Tibial artery (tissue), 4 donors: ENCODE results near the gene PXMP2.

ENCODE experiments used
- DNase-seq, 2 donors: peaks; one replicate each; pipeline ENCODE4 v3.0.0-alpha.2; 2019
- H3K27ac ChIP-seq, 2 donors: fragments of 200-600 bp; sonication (generic) in 1 of 2; 1 replicate in 1 of 2; 2 replicates in 1 of 2; pipeline ENCODE4 v1.5.1; 2018 to 2019; ENCODE audit warnings: mild to moderate bottlenecking in 1 of 2
- H3K27me3 ChIP-seq, 2 donors: fragments of 200-600 bp; sonication (generic) in 1 of 2; one replicate each; pipeline versions ENCODE4 v1.5.1 to v1.6.0; 2016 to 2019
- H3K36me3 ChIP-seq, 3 donors: fragments of 200-600 bp; sonication (generic) in 2 of 3; one replicate each; pipeline ENCODE4 v1.5.1; 2016 to 2019; ENCODE audit warnings: mild to moderate bottlenecking in 2 of 3
- H3K4me1 ChIP-seq, 4 donors: fragments of 200-600 bp; sonication (generic) in 2 of 4; 1 replicate in 3 of 4; 2 replicates in 1 of 4; pipeline ENCODE4 v1.5.1; 2016 to 2019
- H3K4me3 ChIP-seq, 2 donors: fragments of 200-600 bp; sonication (generic) in 1 of 2; 1 replicate in 1 of 2; 2 replicates in 1 of 2; pipeline ENCODE4 v1.5.1; 2018 to 2019; ENCODE audit warnings: mild to moderate bottlenecking in 2 of 2
- H3K9me3 ChIP-seq, 3 donors: fragments of 200-600 bp; sonication (generic) in 1 of 3; one replicate each; pipeline ENCODE4 v1.5.1; 2016 to 2019
- CTCF ChIP-seq, 2 experiments: fragments of 200-600 bp in 1 of 2; fragments of 450-650 bp in 1 of 2; IDR thresholded peaks; one replicate each; pipeline ENCODE4 v1.5.1; 2017 to 2019; ENCODE audit warnings: antibody characterized with exemption in 2 of 2, mild to moderate bottlenecking in 1 of 2, moderate library complexity in 1 of 2
- intact Hi-C: fragments of 100-400 bp; cut with DNase I; formaldehyde crosslinking; loops from one replicate; pipeline ENCODE4 v1.15.0; 2023; ENCODE audit warnings: low total_unique reads

PXMP2 gene

DNA sequence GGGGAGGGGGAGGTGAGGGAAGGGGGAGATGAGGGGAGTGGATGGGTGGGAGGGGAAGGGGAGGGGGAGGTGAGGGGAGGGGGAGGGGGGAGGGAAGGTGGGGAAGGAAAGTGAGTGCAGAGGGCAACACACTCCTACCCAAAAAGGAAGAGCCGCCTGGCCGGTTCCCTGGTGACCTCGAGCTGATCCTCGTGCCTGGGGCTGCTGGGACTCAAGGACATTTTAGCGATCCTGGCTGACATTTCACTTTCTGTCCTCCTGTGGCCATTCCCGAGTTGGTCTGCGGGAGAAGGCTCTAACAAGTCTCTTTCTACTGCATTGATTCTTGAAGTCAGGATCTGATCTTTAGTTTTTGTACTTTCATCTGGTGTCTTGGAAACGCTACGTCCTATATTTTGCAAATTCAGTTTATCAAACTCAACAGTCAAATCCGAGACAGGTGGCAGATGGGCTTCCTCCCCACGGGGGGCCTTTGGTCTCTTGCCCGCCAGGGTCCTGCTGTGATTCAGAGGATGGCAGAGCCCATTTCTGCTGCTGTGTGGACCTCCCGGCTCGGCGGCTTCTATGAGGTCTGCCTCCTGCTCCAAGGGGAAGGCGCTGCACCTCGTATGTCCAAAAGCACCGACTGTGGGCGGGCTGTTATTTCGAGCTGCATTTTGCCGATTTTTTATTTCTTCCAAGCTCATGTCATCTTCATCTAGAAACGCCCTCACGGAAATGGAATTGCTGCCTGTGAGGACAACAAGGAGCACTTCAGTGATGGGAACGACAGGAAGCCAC, 42.3 kb downstream of the PXMP2 start:
- no peak overlapping the region for H3K27ac ChIP-seq
- no peak for DNase-seq
- TF ChIP-seq CTCF (IDR thresholded peaks at IDR 0.05), result no peak
- no peaks in the 10 kb centered on the region for H3K27me3 ChIP-seq
- no peaks in the 10 kb centered on the region for H3K9me3 ChIP-seq
- H3K36me3 ChIP-seq, result peaks cover 87 to 96% (median 90%) of the 10 kb centered on the region in 3 donors
- no peak overlapping the region for H3K4me3 ChIP-seq
- intact Hi-C loops, result no loop called here
- H3K4me1 ChIP-seq, result no peaks in the 10 kb centered on the region

DNA sequence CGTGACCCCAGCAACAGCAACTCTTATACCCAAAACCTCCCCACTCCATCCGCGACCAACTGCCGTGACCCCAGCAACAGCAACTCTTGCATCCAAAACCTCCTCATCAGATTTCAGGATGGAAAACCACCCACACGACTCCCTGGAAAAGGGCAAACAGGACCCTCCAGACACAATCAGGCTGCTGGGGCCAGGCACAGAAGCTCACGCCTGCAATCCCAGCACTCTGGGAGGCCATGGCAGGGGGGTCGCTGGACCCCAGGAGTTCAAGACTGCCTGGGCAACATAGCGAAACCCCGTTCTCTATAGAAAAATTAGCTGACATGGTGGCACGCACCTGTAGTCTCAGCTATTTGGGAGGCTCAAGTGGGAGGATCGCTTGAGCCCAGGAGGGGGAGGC, 43.0 kb downstream of the PXMP2 start:
- no peak for DNase-seq
- H3K36me3 ChIP-seq, result peaks cover 87 to 96% (median 90%) of the 10 kb centered on the region in 3 donors
- no peak for TF ChIP-seq CTCF (IDR thresholded peaks at IDR 0.05)
- no peaks in the 10 kb centered on the region for H3K27me3 ChIP-seq
- H3K9me3 ChIP-seq, result no peaks in the 10 kb centered on the region
- intact Hi-C loops, result no loop called here
- H3K27ac ChIP-seq, result no peak overlapping the region
- H3K4me1 ChIP-seq, result no peaks in the 10 kb centered on the region
- no peak overlapping the region for H3K4me3 ChIP-seq

- H3K4me1 ChIP-seq, result no peaks in the 10 kb centered on the region
- TF ChIP-seq CTCF (IDR thresholded peaks at IDR 0.05), result no peak
- H3K27ac ChIP-seq, result no peak overlapping the region
- H3K9me3 ChIP-seq, result no peaks in the 10 kb centered on the region
- no peak for DNase-seq
- no peak overlapping the region for H3K4me3 ChIP-seq
- peaks cover 90 to 96% (median 90%) of the 10 kb centered on the region in 3 donors for H3K36me3 ChIP-seq
- H3K27me3 ChIP-seq, result no peaks in the 10 kb centered on the region
- intact Hi-C loops, result no loop called here
Measured at GRCh38 chr12:132731574-132731973, 44.2 kb downstream of the PXMP2 start.

DNA sequence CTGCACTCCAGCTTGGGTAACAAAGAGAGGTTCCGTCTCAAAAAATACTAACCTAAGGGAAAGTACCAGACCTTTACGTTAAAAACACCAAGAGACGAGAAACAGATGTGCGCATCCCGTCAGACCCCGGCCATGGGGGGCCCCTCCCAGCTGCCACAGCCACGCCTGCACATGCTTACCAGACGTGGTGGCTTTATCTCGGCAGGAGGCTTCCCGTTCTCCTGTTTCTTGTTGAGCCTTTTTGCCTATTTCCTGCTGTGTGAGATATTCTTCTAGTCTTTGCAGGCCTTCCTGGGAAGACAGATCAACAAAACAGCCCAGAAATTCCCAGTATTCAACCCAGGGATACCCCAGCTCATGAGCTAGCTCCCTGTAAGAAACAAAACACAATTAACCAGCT, 46.8 kb downstream of the PXMP2 start:
- Histone ChIP-seq H3K4me3 (no peak overlapping the region), H3K27me3 (no peaks in the 10 kb centered on the region), H3K27ac (no peak overlapping the region), H3K9me3 (no peaks in the 10 kb centered on the region), H3K4me1 (no peaks in the 10 kb centered on the region), H3K36me3 (peaks cover 78 to 98% (median 91%) of the 10 kb centered on the region in 3 donors)
- intact Hi-C loops, result no loop called here
- TF ChIP-seq CTCF (IDR thresholded peaks at IDR 0.05), result no peak
- DNase-seq, result no peak

- Histone ChIP-seq H3K27me3 (no peaks in the 10 kb centered on the region), H3K27ac (no peak overlapping the region), H3K9me3 (no peaks in the 10 kb centered on the region), H3K36me3 (peaks cover 84 to 100% (median 97%) of the 10 kb centered on the region in 3 donors), H3K4me1 (no peaks in the 10 kb centered on the region), H3K4me3 (no peak overlapping the region)
- intact Hi-C loops, result no loop called here
- DNase-seq, result no peak
- no peak for TF ChIP-seq CTCF (IDR thresholded peaks at IDR 0.05)
Measured at GRCh38 chr12:132735496-132735895, 48.1 kb downstream of the PXMP2 start.
